ENCODE measurements around the gene BANK1.

Gene BANK1

GRCh38 chr4:102036619-102037376 lies 246.3 kb downstream of the BANK1 start:
- no peak for DNase-seq (ENCODE audit: low spot score)

- DNase-seq (ENCODE audit: low spot score) = no peak
These were observed 247.0 kb downstream of the BANK1 start for GRCh38 chr4:102037566-102037965.

DNA sequence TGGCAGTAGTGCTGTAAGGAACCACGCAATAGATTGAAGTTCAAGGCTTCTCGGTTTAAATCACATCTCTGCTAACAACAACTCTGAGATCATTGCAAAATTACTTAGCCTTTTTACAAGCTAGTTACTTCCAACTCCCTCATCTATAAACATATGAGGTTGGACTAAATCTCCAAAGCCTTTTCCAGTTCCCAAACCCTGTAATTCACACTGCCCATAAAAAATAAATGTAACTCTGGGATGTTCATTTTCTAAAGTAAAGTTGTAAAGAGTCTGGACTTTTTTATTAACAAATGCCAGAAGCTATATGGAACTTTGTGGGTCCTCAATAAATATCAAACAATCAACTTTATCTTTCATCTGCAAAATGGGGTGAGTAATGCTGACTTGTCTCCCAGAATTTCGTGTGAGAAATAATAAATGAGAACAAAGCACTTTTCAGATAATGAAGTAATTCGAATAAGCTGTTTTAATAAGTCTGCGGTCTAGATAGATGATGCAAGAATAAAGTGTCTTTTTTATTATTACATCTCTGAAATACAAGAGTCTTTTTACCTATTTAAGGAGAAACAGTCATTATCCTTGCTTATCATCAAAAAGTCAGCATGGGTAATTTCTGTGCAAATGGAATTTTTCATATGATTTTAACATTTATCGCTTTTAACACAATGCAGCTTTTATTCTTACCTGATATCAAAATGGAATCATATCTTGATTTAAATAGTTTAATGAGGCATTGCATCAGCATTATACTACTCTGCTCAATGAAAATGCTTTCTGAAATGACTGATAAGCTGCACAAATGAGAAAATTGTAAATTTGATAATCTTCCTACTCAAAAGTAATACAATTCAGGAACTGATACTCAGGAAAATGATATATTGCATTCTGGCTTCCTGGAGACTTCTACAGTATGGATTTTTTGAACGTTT lies 252.6 kb downstream of the BANK1 start:
- no peak for DNase-seq (ENCODE audit: low spot score)

DNA sequence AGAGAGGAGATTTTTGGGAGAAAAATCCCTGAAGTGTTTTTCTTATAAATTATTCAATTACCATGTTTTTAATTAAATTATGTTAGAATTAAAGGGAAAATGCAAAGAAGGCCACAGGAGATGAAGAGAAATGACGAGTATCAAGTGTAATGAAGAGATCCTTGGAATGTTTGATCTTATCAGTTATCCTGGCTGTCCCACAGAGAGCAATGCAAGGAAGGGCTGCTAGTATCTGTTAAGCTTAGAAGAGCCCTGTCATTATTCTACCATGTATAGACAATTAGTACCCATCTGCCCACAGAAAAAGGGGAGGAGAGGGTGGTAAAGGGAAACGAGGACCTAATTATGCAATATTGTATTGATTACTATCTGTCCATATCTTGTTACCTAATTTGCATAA lies 257.1 kb downstream of the BANK1 start:
- DNase-seq (ENCODE audit: low spot score) = no peak

DNA sequence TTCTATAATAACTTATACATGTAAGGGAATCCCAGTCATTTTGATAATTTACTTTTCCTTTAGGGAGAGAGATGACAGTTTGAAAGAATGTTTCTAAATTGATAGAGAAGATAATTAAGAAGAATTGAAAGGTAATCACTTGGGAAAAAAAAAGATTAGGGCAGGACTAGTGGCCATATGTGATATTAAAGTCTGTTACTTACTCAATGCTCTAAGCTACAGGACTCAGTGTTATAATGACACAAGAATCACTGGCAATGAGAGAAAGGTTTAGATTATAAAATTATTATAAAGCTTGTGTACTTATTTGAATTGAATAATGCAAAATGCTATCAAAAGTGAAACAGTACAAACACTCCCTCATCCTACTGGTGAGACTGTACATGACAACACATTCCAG lies 265.3 kb downstream of the BANK1 start:
- no peak for DNase-seq (ENCODE audit: low spot score)

DNA sequence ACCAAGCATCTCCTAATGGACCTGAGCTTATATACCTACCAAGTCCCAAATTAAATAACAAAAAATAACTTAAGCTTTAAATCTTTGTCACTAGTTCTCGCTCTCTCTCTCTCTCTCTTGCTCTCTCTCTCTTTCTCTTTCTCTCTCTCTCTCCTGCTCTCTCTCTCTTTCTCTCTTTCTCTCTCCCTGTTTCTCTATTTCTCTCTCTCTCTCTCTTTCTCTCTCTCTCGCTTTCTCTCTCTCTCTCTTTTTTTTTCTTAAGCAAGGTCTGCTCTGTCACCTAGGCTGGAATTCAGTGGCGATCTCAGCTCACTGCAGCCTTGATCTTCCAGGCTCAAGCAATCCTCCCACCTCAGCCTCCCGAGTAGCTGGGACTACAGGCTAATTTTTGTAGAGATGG lies 266.6 kb downstream of the BANK1 start:
- DNase-seq (ENCODE audit: low spot score) = no peak

DNA sequence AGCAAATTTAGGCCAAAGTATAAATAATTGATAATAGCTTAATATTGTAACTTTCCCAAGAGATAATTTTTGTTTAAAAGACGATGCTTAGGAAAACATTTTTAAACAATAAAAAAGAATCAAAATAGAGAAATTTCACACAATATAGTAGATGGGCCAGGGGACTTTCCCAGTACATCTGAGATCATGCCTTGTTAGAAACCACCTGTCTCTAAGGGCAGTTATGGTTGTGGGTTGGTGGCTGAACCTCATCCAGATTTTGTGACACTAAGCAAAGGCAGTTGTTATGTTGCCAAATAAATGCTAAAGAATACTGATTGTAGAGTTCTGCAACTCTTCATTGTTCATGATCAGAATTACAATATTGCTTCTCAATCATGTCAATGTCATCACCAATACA lies 270.6 kb downstream of the BANK1 start:
- DNase-seq (ENCODE audit: low spot score) = no peak

- DNase-seq (ENCODE audit: low spot score) = no peak
These were observed 274.4 kb downstream of the BANK1 start for GRCh38 chr4:102064747-102065442.

GRCh38 chr4:102076622-102077021 lies 286.1 kb downstream of the BANK1 start:
- DNase-seq (ENCODE audit: low spot score) = no peak

DNA sequence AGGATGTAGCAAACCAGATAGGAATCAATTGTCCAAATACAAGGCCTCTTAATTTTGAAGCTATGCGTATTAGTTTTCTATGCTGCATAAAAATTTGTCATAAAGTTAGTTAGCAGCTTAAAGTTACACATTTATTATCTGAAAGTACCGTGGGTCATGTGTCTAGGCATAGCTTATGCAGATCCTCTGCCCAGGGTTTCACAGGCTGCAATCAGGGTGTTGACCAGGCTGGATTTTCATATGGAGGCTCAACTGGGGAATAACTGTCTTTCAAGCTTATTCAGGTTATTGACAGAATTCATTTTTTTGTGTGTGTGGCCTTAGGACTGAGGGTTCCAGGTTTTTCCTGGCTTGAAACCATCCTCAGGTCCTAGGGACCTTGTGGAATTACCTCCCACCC lies 289.7 kb downstream of the BANK1 start:
- DNase-seq (ENCODE audit: low spot score) = no peak

DNA sequence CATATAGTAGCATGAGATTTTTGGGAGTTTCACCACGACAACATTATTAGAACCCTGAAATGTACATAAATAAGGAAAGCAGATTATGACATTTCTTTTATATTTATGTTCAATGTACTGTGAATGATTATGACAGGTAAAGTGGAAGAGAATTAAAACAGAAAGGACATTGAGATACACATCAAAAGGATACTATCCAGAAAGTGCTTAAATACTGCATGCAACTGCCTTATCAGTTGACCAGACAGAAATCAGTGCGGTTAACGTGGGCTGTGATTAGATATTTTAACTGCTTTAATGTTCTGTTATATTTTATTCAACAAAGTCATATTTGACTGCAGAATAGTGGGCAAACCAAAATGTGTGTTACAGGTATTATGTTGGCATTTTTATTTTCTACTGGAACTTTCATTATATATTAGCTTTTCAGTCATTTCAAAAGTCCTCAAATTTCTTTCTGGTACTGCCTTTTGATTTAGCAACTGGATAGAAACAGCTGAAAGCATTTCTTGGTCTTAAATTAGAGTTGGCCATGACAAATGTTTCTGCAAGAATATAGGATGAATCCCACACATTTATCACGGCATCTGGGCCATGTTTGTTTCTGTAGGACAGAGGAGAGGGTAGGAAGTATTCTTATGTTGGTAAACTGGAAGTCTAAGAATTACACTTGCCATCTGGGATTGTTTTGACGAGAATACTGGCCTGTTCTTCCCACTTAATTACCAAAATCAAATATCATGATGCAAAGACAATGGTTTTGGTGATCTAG lies 299.5 kb downstream of the BANK1 start:
- no peak for DNase-seq (ENCODE audit: low spot score)

DNA sequence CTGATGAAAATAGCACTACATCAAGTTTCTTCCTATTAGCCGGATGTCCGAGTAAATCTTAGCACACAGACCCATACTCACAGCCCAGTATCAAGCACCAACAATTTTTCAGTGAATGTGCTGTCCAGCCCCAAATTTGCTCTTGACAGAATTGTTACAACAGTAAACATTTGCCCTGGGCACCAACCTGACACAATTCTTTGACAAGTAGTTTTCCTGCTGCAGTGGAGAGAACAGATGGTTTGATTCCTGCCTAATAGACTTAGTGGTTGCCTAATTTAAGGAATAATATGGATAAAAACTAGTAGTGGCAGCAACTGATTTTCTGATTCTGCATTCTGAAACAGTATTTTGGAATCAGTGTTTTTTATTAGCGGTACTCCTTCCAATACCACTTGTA lies 301.1 kb downstream of the BANK1 start:
- no peak for DNase-seq (ENCODE audit: low spot score)

- no peak for DNase-seq (ENCODE audit: low spot score)
These were observed 304.0 kb downstream of the BANK1 start for GRCh38 chr4:102094481-102094880.

GRCh38 chr4:102103368-102103767 lies 312.8 kb downstream of the BANK1 start:
- DNase-seq (ENCODE audit: low spot score) = no peak

GRCh38 chr4:102104278-102104677 lies 313.7 kb downstream of the BANK1 start:
- DNase-seq (ENCODE audit: low spot score) = no peak

- no peak for DNase-seq (ENCODE audit: low spot score)
These were observed 315.5 kb downstream of the BANK1 start for GRCh38 chr4:102105983-102106382.

DNA sequence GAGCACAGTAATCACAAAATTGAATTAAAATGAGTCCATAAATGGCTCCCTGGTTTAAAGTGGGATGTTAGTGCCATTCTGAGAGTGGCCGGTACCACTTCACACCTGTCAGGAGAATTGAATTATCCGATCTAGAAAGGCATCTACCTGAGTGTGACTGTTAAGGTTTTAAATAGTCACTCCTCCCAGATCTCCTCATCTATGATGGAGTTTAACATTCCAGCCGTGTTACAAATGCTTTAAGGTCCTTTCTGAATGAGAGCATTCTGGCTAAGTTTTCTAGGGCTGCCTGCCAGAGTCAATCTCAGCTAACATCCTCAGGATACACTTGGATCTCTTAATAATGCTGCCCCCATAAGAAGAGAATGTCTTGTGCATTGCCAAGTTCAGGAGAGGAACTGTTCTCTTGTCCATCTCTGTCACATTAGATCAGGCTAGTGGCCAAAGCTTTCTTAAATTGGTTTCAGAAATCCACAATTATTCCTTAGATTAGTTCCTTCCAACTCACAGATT lies 323.6 kb downstream of the BANK1 start:
- DNase-seq (ENCODE audit: low spot score) = no peak

GRCh38 chr4:102116121-102116520 lies 325.6 kb downstream of the BANK1 start:
- DNase-seq (ENCODE audit: low spot score) = no peak

DNA sequence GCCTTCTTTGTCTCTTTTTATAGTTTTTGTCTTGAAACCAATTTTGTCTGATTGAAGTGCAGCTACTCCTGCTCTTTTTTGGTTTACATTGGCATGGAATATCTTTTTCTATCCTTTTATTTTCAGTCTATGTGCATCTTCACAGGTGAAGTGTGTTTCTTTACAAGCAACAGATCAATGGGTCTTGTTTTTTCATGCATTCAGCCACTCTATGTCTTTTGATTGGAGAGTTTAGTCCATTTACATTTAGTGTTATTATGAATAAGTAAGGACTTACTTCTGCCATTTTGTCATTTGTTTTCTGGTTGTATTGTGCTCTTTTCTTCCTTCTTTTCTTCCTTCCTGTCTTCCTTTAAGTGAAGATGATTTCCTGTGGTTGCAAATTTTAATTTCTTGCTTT lies 330.3 kb downstream of the BANK1 start:
- DNase-seq (ENCODE audit: low spot score) = no peak

All from AG08396 (cell line).